Frontal cortex (tissue), 4 donors: Measurements from ENCODE around the gene POLE4. TPM values are rescaled to one million over a fixed set of nuclear protein-coding genes. Genes with fewer than 3 reads are reported as not detected.

ENCODE experiments used
- DNase-seq, 2 donors: peaks; one replicate each; pipeline ENCODE4 v3.0.0; 2012; ENCODE audit warnings: low spot score in 2 of 2
- FAIRE-seq: peaks from 2 replicates; lab custom pipeline; 2012; peaks lifted over from hg19 to GRCh38; lab: Jason Lieb, UNC
- total RNA-seq: library from RNA; depleted of rRNA; stranded (reverse); fragments of >200 nt; gene quantifications from one replicate; pipeline ENCODE4 v1.2.3, GENCODE V29; 2014
- donor health status: control.
- donor health status: control.
- donor health status: control.

Gene POLE4, protein sequence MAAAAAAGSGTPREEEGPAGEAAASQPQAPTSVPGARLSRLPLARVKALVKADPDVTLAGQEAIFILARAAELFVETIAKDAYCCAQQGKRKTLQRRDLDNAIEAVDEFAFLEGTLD
- total RNA-seq: 17.1 TPM

DNA sequence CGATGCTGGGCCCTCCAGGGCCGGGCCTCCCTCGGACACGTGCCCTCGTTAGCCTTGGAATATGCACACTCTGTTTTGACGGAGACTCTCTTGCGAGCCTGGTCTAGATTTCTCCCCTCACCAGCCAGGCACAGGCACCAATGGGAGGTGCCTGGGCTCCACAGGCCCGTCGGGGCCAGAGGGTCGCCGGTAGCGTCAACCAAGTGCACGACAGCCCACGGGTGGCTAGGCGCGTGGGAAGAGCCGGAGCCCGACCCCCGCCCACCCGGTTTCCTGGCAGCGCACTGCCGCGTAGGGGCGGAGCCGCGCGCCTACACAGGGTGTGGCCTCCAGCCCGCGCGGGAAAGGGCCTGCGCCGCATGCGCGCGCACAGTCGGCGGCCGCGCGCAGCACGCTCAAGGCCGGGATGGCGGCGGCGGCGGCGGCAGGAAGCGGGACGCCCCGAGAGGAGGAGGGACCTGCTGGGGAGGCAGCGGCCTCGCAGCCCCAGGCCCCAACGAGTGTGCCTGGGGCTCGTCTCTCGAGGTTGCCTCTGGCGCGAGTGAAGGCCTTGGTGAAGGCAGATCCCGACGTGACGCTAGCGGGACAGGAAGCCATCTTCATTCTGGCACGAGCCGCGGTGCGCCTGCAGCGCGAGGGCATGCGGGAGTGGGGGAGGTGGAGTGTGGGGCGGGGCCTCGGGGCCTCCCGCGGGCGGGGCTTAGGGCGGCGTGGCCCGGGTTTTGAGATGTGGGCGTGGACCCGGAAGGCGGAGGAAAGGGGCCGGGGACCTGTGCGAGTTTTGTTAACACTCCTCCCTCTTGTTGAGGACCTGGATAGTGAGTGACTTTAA, at the start of gene POLE4:
TSS of gene POLE4 (plus strand) at position 370 of the 832 bp plus-strand sequence. CDS start at position 407, 37 bp downstream.
- no peak for FAIRE-seq
- DNase-seq: peak; percentile 76 to 79

- FAIRE-seq (no peak), DNase-seq (no peak)
Observed at GRCh38 chr2:74908748-74909444, 49.5 kb upstream of the POLE4 start.

DNA sequence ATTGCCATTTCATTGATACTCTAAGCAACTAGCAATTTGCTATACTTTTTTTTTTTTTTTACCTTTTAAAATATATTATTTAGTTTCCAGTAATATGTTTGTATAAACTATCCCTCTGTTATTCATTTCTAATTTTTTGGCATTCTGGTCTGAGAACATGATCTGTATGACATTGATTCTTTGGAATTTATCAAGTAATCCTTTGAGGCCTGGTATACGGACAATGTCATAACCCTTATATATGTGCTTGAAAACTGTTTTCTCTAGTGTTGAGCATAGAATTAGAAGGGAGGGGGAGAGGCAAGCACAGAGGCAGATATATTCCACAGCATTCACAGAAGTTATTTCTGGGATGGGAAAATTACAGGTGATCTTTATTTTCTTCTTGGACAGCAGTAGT, 48.2 kb upstream of the POLE4 start:
- no peak for DNase-seq
- FAIRE-seq: no peak

DNA sequence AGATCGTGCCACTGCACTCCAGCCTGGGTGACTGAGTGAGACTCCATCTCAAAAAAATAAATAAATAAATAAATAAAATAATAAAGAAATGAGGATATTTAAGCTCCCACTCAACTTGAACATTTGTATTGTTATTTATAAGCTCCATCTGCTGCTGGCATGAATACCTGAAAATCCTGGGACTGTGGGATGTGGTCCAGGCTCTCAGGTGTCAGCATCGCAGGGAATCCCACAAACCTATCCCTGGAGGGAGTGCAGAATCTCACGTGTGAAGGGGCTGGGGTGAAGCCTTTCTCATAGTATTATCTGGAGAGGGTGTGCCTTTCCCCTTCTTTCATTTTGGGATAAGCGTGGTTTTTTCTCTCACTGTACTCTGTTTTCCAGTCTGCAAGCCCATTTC, 47.4 kb upstream of the POLE4 start:
- no peak for FAIRE-seq
- DNase-seq: no peak

GRCh38 chr2:74915743-74916142, 42.7 kb upstream of the POLE4 start:
- FAIRE-seq: no peak
- DNase-seq: no peak

DNA sequence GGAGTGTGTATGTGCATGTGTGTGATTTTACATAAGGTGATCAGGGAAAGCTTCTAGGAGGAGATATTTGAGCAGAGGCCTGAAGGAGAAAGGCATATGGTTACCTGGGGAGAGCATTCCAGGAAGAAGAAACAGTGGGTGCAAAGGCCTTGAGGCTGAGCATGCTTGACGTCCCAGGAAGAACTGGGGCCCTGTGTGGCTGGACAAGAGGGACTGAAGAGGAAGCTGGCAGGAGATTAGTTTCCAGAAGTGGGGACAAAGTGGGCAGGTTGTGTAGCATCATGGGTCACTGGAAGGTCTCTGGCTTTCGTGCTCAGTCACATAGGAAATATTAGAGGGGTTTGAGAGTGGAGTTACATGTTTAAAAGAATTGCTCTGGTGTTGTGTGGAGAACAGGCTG, 42.0 kb upstream of the POLE4 start:
- no peak for FAIRE-seq
- DNase-seq: no peak

DNA sequence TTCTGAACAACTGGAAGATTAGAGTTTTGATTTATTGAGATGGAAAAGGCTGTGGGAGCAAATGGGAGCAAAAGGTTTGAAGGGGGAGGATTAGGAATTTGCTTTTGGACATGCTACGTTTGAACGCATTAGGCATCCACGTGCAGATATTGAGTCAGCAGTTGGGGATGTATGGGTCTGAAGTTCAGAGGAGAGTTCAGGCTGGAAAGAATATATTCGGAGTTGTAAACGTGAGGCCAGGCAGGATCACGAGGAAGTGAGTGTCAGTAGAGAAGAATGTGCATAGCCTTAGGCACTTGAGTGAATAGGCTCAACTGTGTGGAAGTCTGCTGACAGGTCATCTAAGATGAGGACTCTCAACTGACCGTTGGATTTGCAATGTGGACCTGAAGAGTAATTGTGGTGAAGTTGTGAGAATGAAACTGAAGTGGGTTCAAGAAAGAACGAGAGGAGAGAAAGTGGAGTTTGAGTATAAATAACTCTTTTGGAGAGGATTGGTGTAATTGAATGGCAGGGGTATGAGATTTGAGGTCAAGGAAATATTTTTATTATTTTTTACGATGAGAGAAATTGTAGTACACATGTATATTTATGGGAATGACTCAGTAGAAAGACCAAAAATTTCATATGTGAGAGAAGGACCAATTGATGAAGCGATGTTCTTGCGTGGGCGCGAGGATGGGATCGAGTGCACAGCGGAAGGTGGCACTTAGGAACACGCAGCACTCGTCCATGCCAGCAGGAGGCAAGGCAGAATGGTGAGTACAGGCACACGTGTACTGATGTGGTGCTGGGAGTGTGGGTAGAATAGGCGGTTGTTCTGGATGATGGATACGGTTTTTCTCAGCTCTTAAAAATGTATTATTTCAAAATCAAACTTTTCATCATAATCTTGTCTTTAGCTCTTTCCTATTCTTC, 40.5 kb upstream of the POLE4 start:
- no peak for FAIRE-seq
- DNase-seq: no peak

DNA sequence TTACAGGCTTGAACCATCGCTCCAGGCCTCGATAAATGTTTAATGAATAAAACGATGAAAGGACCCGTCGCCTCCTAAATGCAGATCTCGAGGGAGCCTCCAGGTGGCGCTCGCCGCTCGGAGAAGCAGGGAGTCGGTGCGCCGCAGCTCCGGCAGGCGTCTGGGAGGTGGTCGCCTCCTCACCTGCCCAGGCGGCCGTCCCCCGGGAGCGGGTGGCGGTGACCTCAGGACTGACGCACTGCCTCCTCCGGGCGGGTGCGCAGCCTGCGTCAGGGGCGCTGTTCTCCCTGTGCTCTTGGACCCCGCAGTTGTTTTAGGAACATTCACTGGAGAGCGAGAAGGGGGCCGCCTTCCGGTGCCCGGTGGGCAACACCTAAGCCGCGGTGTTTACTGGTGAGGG, 38.6 kb upstream of the POLE4 start:
- no peak for FAIRE-seq
- peak; percentile 51 to 74 for DNase-seq

- FAIRE-seq (no peak), DNase-seq (no peak)
Observed at GRCh38 chr2:74921236-74921736, 37.2 kb upstream of the POLE4 start.

- DNase-seq (no peak), FAIRE-seq (no peak)
Observed at GRCh38 chr2:74922592-74923227, 35.7 kb upstream of the POLE4 start.

DNA sequence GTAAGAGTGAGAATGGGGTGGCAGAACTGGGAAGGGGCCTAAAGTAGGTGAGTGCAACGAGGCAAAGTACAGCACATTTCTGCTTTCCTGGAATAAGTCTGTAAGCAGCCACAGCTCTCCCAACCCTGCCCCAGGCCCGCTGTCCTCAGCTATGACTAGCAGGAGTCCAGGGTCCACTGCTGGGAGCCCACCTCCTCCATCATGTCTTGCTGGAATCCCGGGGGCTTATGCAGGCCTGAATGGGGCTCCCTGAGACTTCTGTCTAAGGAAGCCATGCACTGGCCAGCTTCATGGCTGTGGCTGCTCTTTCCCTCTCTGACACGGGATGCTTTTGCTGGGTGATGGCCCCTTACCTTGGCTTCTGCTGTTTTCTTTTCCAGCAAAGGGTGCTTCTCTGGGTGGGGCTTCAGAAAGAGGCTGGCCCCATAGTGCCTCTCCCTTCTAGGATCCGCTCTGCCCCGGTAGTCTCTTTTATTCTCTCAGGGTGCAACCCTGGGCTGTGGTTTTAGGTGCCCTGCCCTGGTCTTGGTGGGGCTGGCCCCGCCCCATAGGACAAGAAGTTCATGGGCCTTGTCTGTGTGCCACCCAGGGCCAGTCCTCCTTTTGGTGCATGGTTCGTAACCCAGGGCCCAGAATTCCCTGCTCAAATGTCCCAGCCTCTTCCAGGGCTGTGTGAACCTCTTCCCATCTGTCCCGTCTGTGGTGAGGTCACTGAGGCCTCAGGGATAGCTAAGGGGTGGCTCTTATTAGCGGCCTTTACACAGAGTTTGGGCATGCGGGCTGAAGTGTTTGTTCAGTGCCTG, 33.8 kb upstream of the POLE4 start:
- DNase-seq: no peak
- FAIRE-seq: no peak

DNA sequence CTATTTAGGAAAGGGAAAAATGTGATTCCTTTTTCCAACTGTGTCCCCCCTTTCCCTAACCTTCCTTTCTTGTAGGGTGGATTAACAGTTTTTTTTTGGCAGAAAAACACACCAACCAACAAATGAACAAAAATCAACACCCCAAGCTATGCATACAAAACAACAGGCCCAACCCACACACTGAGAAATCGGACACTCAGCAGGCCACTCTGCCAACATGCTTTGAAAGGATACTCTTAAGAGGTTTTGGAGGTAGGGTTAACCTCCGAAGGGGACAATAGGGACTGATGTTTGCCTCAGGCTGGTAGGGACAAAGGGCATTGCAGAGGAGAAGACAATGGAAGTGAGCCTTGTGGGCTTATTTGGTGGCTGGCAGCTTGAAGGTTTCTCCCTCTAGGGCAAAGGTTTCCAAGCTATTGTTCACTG, 33.1 kb upstream of the POLE4 start:
- DNase-seq: no peak
- no peak for FAIRE-seq

DNA sequence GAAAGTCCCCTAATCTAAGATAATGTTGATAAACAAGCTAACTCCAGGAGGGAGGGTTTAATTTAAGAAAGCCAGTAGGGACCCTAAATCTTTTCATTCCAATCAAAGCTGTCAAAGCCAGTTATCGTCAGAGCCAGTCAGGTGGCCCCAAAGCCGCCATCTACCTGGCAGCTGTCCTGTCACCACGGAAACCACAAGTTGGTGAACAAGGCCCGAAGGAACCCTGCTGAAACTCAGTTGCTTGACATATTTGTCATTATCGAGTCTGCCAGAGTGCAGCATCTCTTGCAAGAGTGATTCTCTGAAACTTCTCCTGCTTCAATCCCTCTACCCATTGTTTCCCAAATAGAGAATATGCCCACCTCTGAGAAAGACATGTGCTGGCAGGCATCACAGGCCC, 30.8 kb upstream of the POLE4 start:
- DNase-seq (no peak), FAIRE-seq (no peak)

DNA sequence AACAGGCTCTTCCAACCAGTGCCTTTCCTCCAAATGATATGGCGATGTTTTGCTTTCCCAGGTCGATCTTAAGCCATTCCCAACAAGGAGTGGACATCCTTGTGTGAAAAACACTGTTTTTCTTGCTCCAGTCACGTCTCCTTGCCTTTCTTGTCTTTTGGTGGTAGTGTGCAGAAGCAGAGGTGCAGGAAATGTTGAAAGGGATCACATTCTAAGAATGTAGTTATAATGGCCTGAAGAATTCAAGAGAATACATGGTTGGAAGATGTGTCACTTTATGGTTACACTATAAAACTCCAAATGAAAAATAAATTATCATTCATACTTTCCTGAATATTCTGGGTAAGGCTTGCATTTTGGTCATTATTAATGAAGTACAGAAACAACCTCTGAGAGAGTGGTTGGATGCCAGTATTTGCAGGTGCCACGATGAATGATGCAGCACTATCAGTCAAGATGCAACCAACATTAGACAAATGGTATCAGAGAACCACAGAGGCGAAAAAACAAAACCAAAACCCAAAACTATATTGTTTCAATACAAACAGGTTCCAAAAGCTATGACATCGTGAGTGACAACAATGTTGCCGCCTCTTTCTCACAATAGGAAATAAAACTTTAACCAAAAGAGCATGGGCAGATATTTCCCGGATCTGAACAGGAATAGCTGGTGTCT, 27.5 kb upstream of the POLE4 start:
- no peak for FAIRE-seq
- no peak for DNase-seq

DNA sequence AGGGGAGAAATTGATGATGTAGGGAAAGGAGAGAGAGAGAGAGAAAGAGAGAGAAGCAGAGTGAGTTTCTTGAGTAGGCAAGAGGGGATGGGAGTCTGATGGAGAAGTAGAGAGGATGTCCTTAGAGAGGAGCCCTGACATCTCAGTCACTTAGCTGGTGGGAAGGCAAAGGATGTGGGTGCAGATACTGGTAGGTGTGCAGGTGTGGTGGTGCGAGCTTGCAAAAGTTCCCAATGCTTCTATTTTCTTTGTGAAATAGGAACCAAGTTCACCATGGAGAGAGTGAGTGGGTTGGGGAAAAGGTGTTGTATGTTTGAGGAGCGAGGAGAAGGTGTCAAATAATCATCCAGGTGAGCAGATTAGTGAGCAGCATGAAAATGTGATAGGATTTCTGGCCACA, 26.5 kb upstream of the POLE4 start:
- DNase-seq (no peak), FAIRE-seq (no peak)

GRCh38 chr2:74935975-74936391, 22.5 kb upstream of the POLE4 start:
- no peak for FAIRE-seq
- DNase-seq: no peak

GRCh38 chr2:74937221-74937880, 21.1 kb upstream of the POLE4 start:
- no peak for DNase-seq
- no peak for FAIRE-seq

- no peak for FAIRE-seq
- DNase-seq: no peak
Observed at GRCh38 chr2:74938264-74938663, 20.2 kb upstream of the POLE4 start.
